ENCODE results near the gene STK4. TPM values are rescaled to one million over a fixed set of nuclear protein-coding genes. Genes with fewer than 3 reads are reported as not detected.

The STK4 gene
- total and polyA plus RNA-seq, 4 experiments from 2014 or later: 151 to 374 (median 312) TPM

DNA sequence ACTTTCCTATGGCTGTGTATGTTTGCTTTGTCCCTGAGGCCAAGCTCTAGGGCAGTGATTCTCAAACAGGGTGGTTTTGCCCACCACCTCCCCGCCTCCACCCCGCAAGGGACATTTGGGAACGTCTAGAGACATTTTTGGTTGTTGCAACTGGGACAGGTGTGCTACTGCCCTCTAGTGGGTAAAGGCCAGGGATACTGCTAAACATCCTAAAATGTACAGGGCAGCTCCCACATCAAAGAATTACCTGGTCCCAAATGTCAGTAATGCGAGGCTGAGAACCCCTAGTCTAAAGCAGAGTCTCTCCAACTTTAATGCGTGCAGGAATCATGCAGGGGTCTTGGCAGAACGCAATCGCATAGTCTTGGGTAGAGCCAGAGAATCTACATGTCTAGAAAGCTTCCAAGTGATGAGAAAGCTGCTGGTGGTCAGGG lies 129.5 kb downstream of the STK4 start:
- Mint-ChIP-seq H3K4me3 (peak overlapping the region in 1 of 8 donors; percentile 51), H3K4me1 (peaks cover 3 to 18% (median 13%) of the 10 kb centered on the region in 4 donors)

GRCh38 chr20:45096781-45097180 lies 130.5 kb downstream of the STK4 start:
- H3K36me3 ChIP-seq (ENCODE audit: insufficient read depth, low read length): no peaks in the 10 kb centered on the region
- Mint-ChIP-seq H3K36me3 (peaks cover 0 to 3% of the 10 kb centered on the region in 2 donors), H3K27me3 (peaks cover 32 to 44% of the 10 kb centered on the region in 2 donors), H3K4me1 (peaks cover 4 to 22% (median 13%) of the 10 kb centered on the region in 4 donors), H3K27ac (peak overlapping the region in 2 of 7 donors; percentile 18 to 94), H3K9me3 (peaks cover 0 to 6% (median 0%) of the 10 kb centered on the region in 8 donors), H3K4me3 (peak overlapping the region in 1 of 8 donors; percentile 45)
- peaks cover 35% of the 10 kb centered on the region for H3K27me3 ChIP-seq (ENCODE audit: insufficient read depth, low read length)
- CTCF ChIA-PET (ENCODE audit: partially characterized antibody): interaction anchor here (0.8 to 5.8 kb wide), 36 partner anchors 9 to 673 kb away, joined by 3 to 69 read pairs (median 8); partner anchors contain the start of genes PABPC1L, STK4, TOMM34 and WFDC5
- no peak for DNase-seq
- no peak overlapping the region for H3K27ac ChIP-seq (ENCODE audit: low read depth, low read length)
- H3K4me3 ChIP-seq (ENCODE audit: low read length in 2 of 2): no peak overlapping the region
- intact Hi-C loops (cut with micrococcal nuclease): loop anchor here (1.0 to 2.0 kb wide), 3 partner anchors 52 to 194 kb away; partner anchors contain the start of gene STK4
- H3K9me3 ChIP-seq (ENCODE audit: control insufficient read depth in 1 of 2, low read length in 2 of 2): no peaks in the 10 kb centered on the region
- POLR2A ChIA-PET (ENCODE audit: partially characterized antibody): interaction anchor here (1.0 to 1.9 kb wide), 3 partner anchors 48 to 86 kb away, joined by 3 to 6 read pairs (median 4); no protein-coding TSS in a partner anchor
- peaks cover 11% of the 10 kb centered on the region for H3K4me1 ChIP-seq (ENCODE audit: insufficient read depth, low read length)

More for the DNA sequence above, 129.5 kb downstream of the STK4 start:
- Histone ChIP-seq H3K27ac (ENCODE audit: low read depth, low read length) (no peak overlapping the region), H3K9me3 (ENCODE audit: control insufficient read depth in 1 of 2, low read length in 2 of 2) (no peaks in the 10 kb centered on the region), H3K4me3 (ENCODE audit: low read length in 2 of 2) (no peak overlapping the region), H3K4me1 (ENCODE audit: insufficient read depth, low read length) (peaks cover 11% of the 10 kb centered on the region), H3K27me3 (ENCODE audit: insufficient read depth, low read length) (peaks cover 26% of the 10 kb centered on the region), H3K36me3 (ENCODE audit: insufficient read depth, low read length) (no peaks in the 10 kb centered on the region)
- H3K27ac Mint-ChIP-seq: peak overlapping the region in 2 of 7 donors; percentile 25 to 57
- H3K9me3 Mint-ChIP-seq: peaks cover 0 to 6% (median 0%) of the 10 kb centered on the region in 8 donors
- peak; percentile 52 to 64 (median 61) for DNase-seq
- H3K27me3 Mint-ChIP-seq: peaks cover 26 to 35% of the 10 kb centered on the region in 2 donors
- CTCF ChIA-PET (ENCODE audit: partially characterized antibody): interaction anchor here (0.7 to 5.8 kb wide), 48 partner anchors 8 to 411 kb away, joined by 3 to 69 read pairs (median 5); partner anchors contain the start of genes PABPC1L, STK4, TOMM34 and WFDC5
- intact Hi-C loops (cut with micrococcal nuclease): loop anchor here (1.0 to 2.0 kb wide), 5 partner anchors 52 to 195 kb away; partner anchors contain the start of gene STK4
- H3K36me3 Mint-ChIP-seq: peaks cover 3 to 5% of the 10 kb centered on the region in 2 donors
- POLR2A ChIA-PET (ENCODE audit: partially characterized antibody): interaction anchor here (0.7 to 1.3 kb wide), 7 partner anchors 42 to 186 kb away, joined by 3 to 6 read pairs (median 3); partner anchors contain the start of gene PABPC1L

GRCh38 chr20:45097485-45098102 lies 131.3 kb downstream of the STK4 start:
- POLR2A ChIA-PET (ENCODE audit: partially characterized antibody): interaction anchor here (1.9 kb wide), 1 partner anchor 86 kb away, joined by 4 read pairs; no protein-coding TSS in a partner anchor

DNA sequence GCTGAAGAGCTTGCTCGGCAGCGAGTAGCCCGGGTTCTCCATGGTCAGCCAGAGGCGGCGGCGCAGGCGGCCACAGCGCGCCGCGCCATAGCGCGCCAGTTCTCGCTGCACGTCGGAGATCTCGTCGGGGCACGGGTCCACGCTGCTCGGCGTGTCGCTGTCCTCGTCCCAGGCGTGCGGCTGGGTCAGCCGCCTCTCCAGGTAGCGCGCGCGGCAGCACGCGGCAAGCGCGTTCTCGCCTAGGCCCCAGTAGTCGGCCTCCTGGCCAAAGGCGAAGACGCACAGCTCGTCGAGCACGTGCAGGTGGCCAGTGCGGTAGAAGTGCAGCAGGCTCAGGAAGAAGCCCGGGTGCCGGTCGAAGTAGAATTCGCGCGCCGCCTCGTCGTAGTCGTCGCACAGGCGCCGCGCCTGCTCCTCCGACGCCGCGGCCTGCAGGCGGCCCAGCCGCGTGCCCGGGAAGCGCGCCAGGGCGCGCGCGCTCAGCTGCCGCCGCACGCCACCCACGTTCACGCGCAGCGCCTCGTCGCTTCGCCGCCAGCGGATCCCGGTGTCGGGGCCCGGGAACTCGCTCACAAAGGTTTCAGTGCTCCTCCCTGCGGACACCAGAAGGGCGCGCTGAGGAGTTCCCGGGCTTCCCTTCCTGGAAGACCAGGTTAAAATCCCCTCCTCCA lies 131.9 kb downstream of the STK4 start:
- Mint-ChIP-seq H3K27me3 (peaks cover 34 to 46% of the 10 kb centered on the region in 2 donors), H3K9me3 (peaks cover 0 to 6% (median 0%) of the 10 kb centered on the region in 8 donors), H3K36me3 (peaks cover 0 to 3% of the 10 kb centered on the region in 2 donors), H3K27ac (peak overlapping the region in 1 of 7 donors; percentile 67), H3K4me3 (peak overlapping the region in 5 of 8 donors; percentile 13 to 65 (median 53)), H3K4me1 (peaks cover 4 to 22% (median 13%) of the 10 kb centered on the region in 4 donors)
- no peaks in the 10 kb centered on the region for H3K36me3 ChIP-seq (ENCODE audit: insufficient read depth, low read length)
- ChIA-PET CTCF (ENCODE audit: partially characterized antibody) (interaction anchor here (4.2 to 5.6 kb wide), 2 partner anchors 23 to 56 kb away, joined by 17 to 69 read pairs; no protein-coding TSS in a partner anchor), POLR2A (ENCODE audit: partially characterized antibody) (interaction anchor here (1.9 kb wide), 1 partner anchor 87 kb away, joined by 4 read pairs; no protein-coding TSS in a partner anchor)
- peak in 3 of 5 donors; percentile 28 to 32 (median 31) for DNase-seq
- no peaks in the 10 kb centered on the region for H3K9me3 ChIP-seq (ENCODE audit: control insufficient read depth in 1 of 2, low read length in 2 of 2)
- intact Hi-C loops (cut with micrococcal nuclease): no loop called here
- H3K4me3 ChIP-seq (ENCODE audit: low read length in 2 of 2): no peak overlapping the region
- peaks cover 11% of the 10 kb centered on the region for H3K4me1 ChIP-seq (ENCODE audit: insufficient read depth, low read length)
- no peak overlapping the region for H3K27ac ChIP-seq (ENCODE audit: low read depth, low read length)
- H3K27me3 ChIP-seq (ENCODE audit: insufficient read depth, low read length): peaks cover 35% of the 10 kb centered on the region

More at GRCh38 chr20:45097485-45098102, 131.3 kb downstream of the STK4 start:
- Histone ChIP-seq H3K36me3 (ENCODE audit: insufficient read depth, low read length) (no peaks in the 10 kb centered on the region), H3K9me3 (ENCODE audit: control insufficient read depth in 1 of 2, low read length in 2 of 2) (no peaks in the 10 kb centered on the region), H3K27me3 (ENCODE audit: insufficient read depth, low read length) (peaks cover 35% of the 10 kb centered on the region), H3K27ac (ENCODE audit: low read depth, low read length) (no peak overlapping the region), H3K4me3 (ENCODE audit: low read length in 2 of 2) (no peak overlapping the region), H3K4me1 (ENCODE audit: insufficient read depth, low read length) (peaks cover 11% of the 10 kb centered on the region)
- H3K4me3 Mint-ChIP-seq: peak overlapping the region; percentile 39 to 86 (median 76)
- peaks cover 0 to 6% (median 0%) of the 10 kb centered on the region in 8 donors for H3K9me3 Mint-ChIP-seq
- H3K36me3 Mint-ChIP-seq: peaks cover 0 to 3% of the 10 kb centered on the region in 2 donors
- peak; percentile 26 to 54 (median 28) for DNase-seq
- H3K4me1 Mint-ChIP-seq: peaks cover 4 to 22% (median 13%) of the 10 kb centered on the region in 4 donors
- intact Hi-C loops (cut with micrococcal nuclease): loop anchor here (2.0 kb wide), 2 partner anchors 131 to 193 kb away; partner anchors contain the start of gene STK4
- CTCF ChIA-PET (ENCODE audit: partially characterized antibody): interaction anchor here (1.2 to 5.8 kb wide), 15 partner anchors 13 to 672 kb away, joined by 3 to 69 read pairs (median 16); partner anchors contain the start of genes PABPC1L and TOMM34
- peak overlapping the region in 1 of 7 donors; percentile 57 for H3K27ac Mint-ChIP-seq
- peaks cover 34 to 44% of the 10 kb centered on the region in 2 donors for H3K27me3 Mint-ChIP-seq

DNA sequence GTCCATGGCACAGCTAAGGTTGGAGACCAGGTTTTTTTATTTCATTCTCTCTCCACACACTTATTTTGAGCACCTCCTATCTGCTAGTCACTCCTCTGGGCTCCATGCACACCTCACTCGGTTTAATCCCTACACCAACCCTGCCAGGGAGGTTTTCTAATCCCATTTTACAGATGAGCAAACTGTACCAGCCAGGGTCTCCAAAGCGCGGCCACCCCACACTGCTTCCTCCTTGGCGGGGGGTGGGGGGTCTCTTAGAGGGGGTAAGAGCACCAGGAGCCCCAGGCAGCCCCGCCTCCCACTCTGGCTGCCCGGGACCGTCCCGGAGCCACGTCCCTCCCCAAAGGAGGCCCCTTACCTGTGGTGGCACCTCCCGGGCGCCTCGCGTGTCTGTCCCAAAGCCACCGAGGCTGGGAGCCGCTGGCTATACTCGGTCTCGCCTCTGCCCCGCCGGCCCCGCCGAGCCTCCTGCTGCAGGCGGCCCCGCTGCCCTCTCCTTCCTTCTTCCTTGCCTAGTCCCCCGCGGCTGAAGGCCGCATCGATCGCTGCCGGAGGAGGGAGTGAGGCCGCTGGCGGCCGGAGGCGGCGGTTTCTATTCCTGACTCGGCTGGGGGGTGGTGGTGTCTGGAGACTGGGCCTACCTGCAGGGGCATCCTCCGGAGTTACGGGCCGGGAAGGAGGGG lies 134.4 kb downstream of the STK4 start, which contains the start of gene KCNS1:
KCNS1 (minus strand) TSS at position 565 of the 683 bp plus-strand sequence. CDS start 1,891 bp downstream, outside the sequence.
- Histone ChIP-seq H3K27ac (ENCODE audit: low read depth, low read length) (no peak within 1 kb of the TSS), H3K27me3 (ENCODE audit: insufficient read depth, low read length) (peaks cover 35% of the 10 kb centered on the region), H3K4me1 (ENCODE audit: insufficient read depth, low read length) (peaks cover 11% of the 10 kb centered on the region), H3K36me3 (ENCODE audit: insufficient read depth, low read length) (no peaks in the 10 kb centered on the region), H3K4me3 (ENCODE audit: low read length in 2 of 2) (no peak within 1 kb of the TSS), H3K9me3 (ENCODE audit: control insufficient read depth in 1 of 2, low read length in 2 of 2) (no peaks in the 10 kb centered on the region)
- Mint-ChIP-seq H3K36me3 (peaks cover 0 to 3% of the 10 kb centered on the region in 2 donors), H3K27ac (peak within 1 kb of the TSS in 2 of 7 donors; percentile 5 to 27), H3K9me3 (peaks cover 0 to 6% (median 0%) of the 10 kb centered on the region in 8 donors), H3K4me3 (peak within 1 kb of the TSS in 4 of 8 donors; percentile 20 to 69 (median 42)), H3K27me3 (peaks cover 34 to 50% of the 10 kb centered on the region in 2 donors), H3K4me1 (peaks cover 4 to 21% (median 12%) of the 10 kb centered on the region in 4 donors)
- intact Hi-C loops (cut with micrococcal nuclease): no loop called here
- no peak for DNase-seq
- ChIA-PET CTCF (ENCODE audit: partially characterized antibody) (interaction anchor here (1.1 to 2.3 kb wide), 2 partner anchors 12 to 89 kb away, joined by 3 to 5 read pairs; no protein-coding TSS in a partner anchor), POLR2A (ENCODE audit: partially characterized antibody) (no interaction called here)

GRCh38 chr20:45101333-45101850 lies 135.1 kb downstream of the STK4 start:
- H3K4me3 Mint-ChIP-seq: peak overlapping the region in 2 of 8 donors; percentile 57 to 69
- CTCF ChIA-PET (ENCODE audit: partially characterized antibody): interaction anchor here (1.1 to 2.3 kb wide), 2 partner anchors 11 to 90 kb away, joined by 3 to 5 read pairs; no protein-coding TSS in a partner anchor

More at GRCh38 chr20:45101333-45101850, 135.1 kb downstream of the STK4 start:
- Mint-ChIP-seq H3K27ac (peak overlapping the region in 1 of 7 donors; percentile 27), H3K4me1 (peaks cover 1 to 17% (median 9%) of the 10 kb centered on the region in 4 donors), H3K36me3 (peaks cover 0 to 3% of the 10 kb centered on the region in 2 donors), H3K27me3 (peaks cover 34 to 46% of the 10 kb centered on the region in 2 donors), H3K9me3 (peaks cover 0 to 6% (median 0%) of the 10 kb centered on the region in 8 donors)
- DNase-seq: no peak
- H3K36me3 ChIP-seq (ENCODE audit: insufficient read depth, low read length): no peaks in the 10 kb centered on the region
- H3K9me3 ChIP-seq (ENCODE audit: control insufficient read depth in 1 of 2, low read length in 2 of 2): no peaks in the 10 kb centered on the region
- H3K27me3 ChIP-seq (ENCODE audit: insufficient read depth, low read length): peaks cover 35% of the 10 kb centered on the region
- intact Hi-C loops (cut with micrococcal nuclease): no loop called here
- no peak overlapping the region for H3K4me3 ChIP-seq (ENCODE audit: low read length in 2 of 2)
- POLR2A ChIA-PET (ENCODE audit: partially characterized antibody): no interaction called here
- no peak overlapping the region for H3K27ac ChIP-seq (ENCODE audit: low read depth, low read length)
- H3K4me1 ChIP-seq (ENCODE audit: insufficient read depth, low read length): peaks cover 11% of the 10 kb centered on the region

Data from CD4-positive, alpha-beta memory T cell (primary cell).